HCT116 (cell line): Measurements from ENCODE around the gene CDC42BPB. TPM values are rescaled to one million over a fixed set of nuclear protein-coding genes. Genes with fewer than 3 reads are reported as not detected.

ENCODE experiments used
- ATAC-seq: fragments of 200-7000 bp; cut with Tn5 transposase; 2 replicates; pipeline ENCODE4 v1.9.1; 2020; ENCODE audit warnings: mild to moderate bottlenecking, moderate library complexity
- BruUV-seq: library from RNA; stranded (reverse); fragments of 400-500 nt; replicated peaks from 2 replicates; lab custom pipeline; 2021; lab: Mats Ljungman, UMichigan
- CTCF ChIA-PET: fragments of 300-600 bp; sonication (Branson Sonifier 250); formaldehyde crosslinking; loops from one replicate; lab custom pipeline; 2021; ENCODE audit warnings: antibody characterized with exemption; lab: Charles Lee
- POLR2A ChIA-PET: fragments of 300-600, 350-600 bp; sonication (Branson Sonifier 250); formaldehyde crosslinking; loops from one replicate; lab custom pipeline; 2021; ENCODE audit warnings: antibody characterized with exemption; lab: Charles Lee
- RAD21 ChIA-PET, 2 experiments: fragments of 300-600 bp; sonication (Branson Sonifier 250); formaldehyde crosslinking; loops; one replicate each; lab custom pipeline; 2023; ENCODE audit warnings: low total read pairs in 2 of 2; ENCODE audit not compliant: uncharacterized antibody in 2 of 2, unreplicated experiment in 2 of 2, low non-redundant PET in 1 of 2; lab: Charles Lee
- DNase-seq: peaks from one replicate; pipeline ENCODE4 v3.0.0-alpha.2; 2010; ENCODE audit warnings: low read depth, low spot score
- H2AFZ ChIP-seq: fragments of 200-600 bp; shearing (Covaris generic), sonication (generic); 2 replicates; pipeline ENCODE4 v1.6.1; 2017; ENCODE audit warnings: low read depth, mixed run types, mixed read lengths, antibody characterized with exemption, low read length; ENCODE audit not compliant: poor library complexity, severe bottlenecking
- H3K27ac ChIP-seq: 2 replicates; pipeline ENCODE4 v1.5.1; 2012; ENCODE audit warnings: low read depth, low read length
- H3K27me3 ChIP-seq: fragments of 200-600 bp; sonication (generic); 2 replicates; pipeline ENCODE4 v1.6.1; 2016; ENCODE audit warnings: mixed run types, low read length, mixed read lengths; ENCODE audit not compliant: insufficient read depth
- H3K36me3 ChIP-seq, 2 experiments: fragments of 200-500 bp in 1 of 2; fragments of 200-600 bp in 1 of 2; sonication (Bioruptor generic) in 1 of 2; sonication (generic) in 1 of 2; 2 replicates each; pipeline versions ENCODE4 v1.5.1 to v1.6.1; 2014 to 2016; ENCODE audit warnings: low read length in 2 of 2, inconsistent platforms in 1 of 2, mixed read lengths in 1 of 2, mixed run types in 1 of 2; ENCODE audit not compliant: insufficient read depth in 2 of 2, control insufficient read depth in 1 of 2
- H3K4me1 ChIP-seq, 2 experiments: fragments of 200-600 bp in 1 of 2; sonication (generic) in 1 of 2; 2 replicates each; pipeline versions ENCODE4 v1.5.1 to v1.6.1; 2012 to 2017; ENCODE audit warnings: low read length in 2 of 2, inconsistent platforms in 1 of 2, mild to moderate bottlenecking in 1 of 2, mixed read lengths in 1 of 2, mixed run types in 1 of 2, moderate library complexity in 1 of 2; ENCODE audit not compliant: insufficient read depth in 2 of 2, control insufficient read depth in 1 of 2
- H3K4me2 ChIP-seq: fragments of 200-600 bp; sonication (generic); 2 replicates; pipeline ENCODE4 v1.6.1; 2017; ENCODE audit warnings: mixed run types, low read length, mixed read lengths
- H3K4me3 ChIP-seq, 2 experiments: fragments of 200-600 bp in 1 of 2; sonication (generic) in 1 of 2; replicated peaks in 1 of 2; 2 replicates each; pipeline ENCODE4 v1.5.1; 2011 to 2016; ENCODE audit warnings: low read length in 2 of 2, control low read depth in 1 of 2, low read depth in 1 of 2, mild to moderate bottlenecking in 1 of 2, mixed read lengths in 1 of 2, mixed run types in 1 of 2
- H3K79me2 ChIP-seq: fragments of 200-600 bp; sonication (generic); 2 replicates; pipeline ENCODE4 v1.6.1; 2017; ENCODE audit warnings: mild to moderate bottlenecking, mixed run types, low read length, moderate library complexity, mixed read lengths; ENCODE audit not compliant: insufficient read depth
- H3K9ac ChIP-seq: fragments of 200-600 bp; sonication (generic); 2 replicates; pipeline ENCODE4 v1.6.1; 2016; ENCODE audit warnings: low read length, mixed read lengths
- H3K9me2 ChIP-seq: fragments of 200-600 bp; sonication (generic), shearing (Covaris generic); 2 replicates; pipeline ENCODE4 v1.6.1; 2017; ENCODE audit warnings: mixed run types, mild to moderate bottlenecking, moderate library complexity; ENCODE audit not compliant: insufficient read depth
- H3K9me3 ChIP-seq, 2 experiments: fragments of 200-500 bp in 1 of 2; fragments of 200-600 bp in 1 of 2; sonication (Bioruptor generic) in 1 of 2; sonication (generic) in 1 of 2; 2 replicates each; pipeline ENCODE4 v1.6.1; 2014 to 2017; ENCODE audit warnings: low read length in 2 of 2, mixed read lengths in 2 of 2, inconsistent platforms in 1 of 2, low read depth in 1 of 2, mild to moderate bottlenecking in 1 of 2, mixed run types in 1 of 2, moderate library complexity in 1 of 2; ENCODE audit not compliant: control insufficient read depth in 1 of 2, insufficient read depth in 1 of 2
- H4K20me1 ChIP-seq: fragments of 200-600 bp; sonication (generic), shearing (Covaris generic); 2 replicates; pipeline ENCODE4 v1.6.1; 2017; ENCODE audit warnings: mixed run types, mild to moderate bottlenecking, moderate library complexity; ENCODE audit not compliant: insufficient read depth
- CBX3 ChIP-seq: IDR thresholded peaks from 2 replicates; pipeline ENCODE4 v1.6.1; 2012; ENCODE audit warnings: low read depth
- EGR1 ChIP-seq: IDR thresholded peaks from 2 replicates; pipeline ENCODE4 v1.6.1; 2012; ENCODE audit warnings: low read depth
- EZH2 ChIP-seq: fragments of 200-600 bp; sonication (generic); IDR thresholded peaks from 2 replicates; pipeline ENCODE4 v1.6.1; 2017; ENCODE audit warnings: antibody characterized with exemption, mixed run types
- FOSL1 ChIP-seq: IDR thresholded peaks from 2 replicates; pipeline ENCODE4 v1.6.1; 2012; ENCODE audit warnings: low read depth
- JUND ChIP-seq: IDR thresholded peaks from 2 replicates; pipeline ENCODE4 v1.6.1; 2012
- MAX ChIP-seq: IDR thresholded peaks from 2 replicates; pipeline ENCODE4 v1.6.1; 2012
- POLR2AphosphoS5 ChIP-seq: IDR thresholded peaks from 2 replicates; pipeline ENCODE4 v1.6.1; 2011; ENCODE audit warnings: mild to moderate bottlenecking, low read depth, low read length, moderate library complexity
- REST ChIP-seq: IDR thresholded peaks from 2 replicates; pipeline ENCODE4 v1.6.1; 2012; ENCODE audit warnings: low read depth
- ZBTB33 ChIP-seq: IDR thresholded peaks from 2 replicates; pipeline ENCODE4 v1.6.1; 2011; ENCODE audit warnings: mild to moderate bottlenecking, low read length, moderate library complexity; ENCODE audit not compliant: insufficient replicate concordance; ENCODE audit errors: extremely low read depth
- intact Hi-C: fragments of 100-400 bp; cut with micrococcal nuclease; formaldehyde crosslinking; loops from 2 replicates; pipeline ENCODE4 v1.10.0; 2022
- total RNA-seq: library from RNA; stranded (reverse); gene quantifications from one replicate; pipeline ENCODE4 v1.2.1, GENCODE V29; 2021; ENCODE audit not compliant: unreplicated experiment

Gene CDC42BPB
- total RNA-seq, 1 experiment from 2014 or later: 85.6 TPM

- TF ChIP-seq ZBTB33 (no peak), REST (no peak), JUND (no peak)
Measured at GRCh38 chr14:102991376-102991775, 66.0 kb downstream of the CDC42BPB start (continued).

- H3K4me2 ChIP-seq: no peak overlapping the region
- no peak overlapping the region for H2AFZ ChIP-seq
- H3K27ac ChIP-seq: no peak overlapping the region
- intact Hi-C loops: no loop called here
- peaks cover under 1 to 9% of the 10 kb centered on the region in 2 experiments; a peak in 3 of 4 replicates for H3K4me1 ChIP-seq
- peaks cover 23% of the 10 kb centered on the region; the same call in 1 of the 2 replicates for H3K79me2 ChIP-seq
- ChIA-PET RAD21 (no interaction called here), POLR2A (no interaction called here), CTCF (no interaction called here)
- H3K4me3 ChIP-seq: no peak overlapping the region
- H3K36me3 ChIP-seq: peaks cover 2 to 32% of the 10 kb centered on the region in 2 experiments
- no peaks in the 10 kb centered on the region for H3K27me3 ChIP-seq
- no TSS peak for BruUV-seq
- no peak for TF ChIP-seq EZH2
- TF ChIP-seq EGR1: no peak
- TF ChIP-seq POLR2AphosphoS5: no peak
- no peak for TF ChIP-seq JUND
- TF ChIP-seq MAX: no peak
- TF ChIP-seq REST: no peak
- TF ChIP-seq FOSL1: no peak
- no peak for TF ChIP-seq ZBTB33
- peak; percentile 67; the same call in 1 of the 2 replicates for TF ChIP-seq CBX3
- DNase-seq: no peak
- no peaks in the 10 kb centered on the region for H4K20me1 ChIP-seq
- no peak overlapping the region for H3K9ac ChIP-seq
- no peaks in the 10 kb centered on the region for H3K9me2 ChIP-seq
- H3K9me3 ChIP-seq: peaks cover 4 to 9% of the 10 kb centered on the region in 2 experiments; a peak in 2 of 4 replicates
- ATAC-seq: no peak
Measured at GRCh38 chr14:102988054-102988453, 69.3 kb downstream of the CDC42BPB start.
